Measurements from ENCODE around the gene AOPEP.

The AOPEP gene, protein sequence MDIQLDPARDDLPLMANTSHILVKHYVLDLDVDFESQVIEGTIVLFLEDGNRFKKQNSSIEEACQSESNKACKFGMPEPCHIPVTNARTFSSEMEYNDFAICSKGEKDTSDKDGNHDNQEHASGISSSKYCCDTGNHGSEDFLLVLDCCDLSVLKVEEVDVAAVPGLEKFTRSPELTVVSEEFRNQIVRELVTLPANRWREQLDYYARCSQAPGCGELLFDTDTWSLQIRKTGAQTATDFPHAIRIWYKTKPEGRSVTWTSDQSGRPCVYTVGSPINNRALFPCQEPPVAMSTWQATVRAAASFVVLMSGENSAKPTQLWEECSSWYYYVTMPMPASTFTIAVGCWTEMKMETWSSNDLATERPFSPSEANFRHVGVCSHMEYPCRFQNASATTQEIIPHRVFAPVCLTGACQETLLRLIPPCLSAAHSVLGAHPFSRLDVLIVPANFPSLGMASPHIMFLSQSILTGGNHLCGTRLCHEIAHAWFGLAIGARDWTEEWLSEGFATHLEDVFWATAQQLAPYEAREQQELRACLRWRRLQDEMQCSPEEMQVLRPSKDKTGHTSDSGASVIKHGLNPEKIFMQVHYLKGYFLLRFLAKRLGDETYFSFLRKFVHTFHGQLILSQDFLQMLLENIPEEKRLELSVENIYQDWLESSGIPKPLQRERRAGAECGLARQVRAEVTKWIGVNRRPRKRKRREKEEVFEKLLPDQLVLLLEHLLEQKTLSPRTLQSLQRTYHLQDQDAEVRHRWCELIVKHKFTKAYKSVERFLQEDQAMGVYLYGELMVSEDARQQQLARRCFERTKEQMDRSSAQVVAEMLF

DNA sequence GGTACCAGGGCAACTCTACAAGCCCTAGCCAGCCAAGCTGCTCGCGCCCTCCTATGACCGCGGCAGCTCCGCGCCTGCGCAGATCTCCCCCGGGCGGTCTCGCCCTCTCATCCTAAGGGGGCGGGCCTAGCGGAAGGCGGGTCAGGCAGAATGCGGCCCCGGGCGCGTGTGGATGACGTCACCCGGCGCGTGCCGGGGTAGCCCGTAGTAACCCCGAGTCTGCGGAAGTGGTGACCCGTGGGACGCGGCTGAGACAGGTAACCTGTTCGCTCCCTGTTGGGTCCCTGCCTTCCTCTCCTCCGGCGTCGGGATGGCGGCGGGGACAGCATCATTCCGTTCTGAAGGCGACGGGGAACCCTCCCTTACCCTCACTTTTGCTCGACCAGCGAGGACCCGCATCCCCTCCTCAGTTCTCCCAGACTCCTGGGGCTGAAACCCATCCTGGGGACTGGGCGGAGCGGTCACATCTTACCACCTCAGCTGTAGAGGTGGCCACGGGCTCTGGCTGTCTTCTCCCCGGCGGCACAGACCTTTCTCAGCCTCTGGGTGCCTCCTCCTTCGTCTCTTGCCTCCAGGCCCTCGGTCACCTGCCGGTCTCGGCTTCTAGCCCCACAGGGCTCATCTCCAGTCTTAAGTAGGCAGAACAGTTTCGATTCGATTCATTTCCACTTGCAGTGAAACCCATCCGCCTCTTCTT is at the start of gene AOPEP:
AOPEP (plus strand) TSS at position 205 of the 697 bp plus-strand sequence. CDS start 33,085 bp downstream, outside the sequence.
- peak; percentile 97 for DNase-seq

DNA sequence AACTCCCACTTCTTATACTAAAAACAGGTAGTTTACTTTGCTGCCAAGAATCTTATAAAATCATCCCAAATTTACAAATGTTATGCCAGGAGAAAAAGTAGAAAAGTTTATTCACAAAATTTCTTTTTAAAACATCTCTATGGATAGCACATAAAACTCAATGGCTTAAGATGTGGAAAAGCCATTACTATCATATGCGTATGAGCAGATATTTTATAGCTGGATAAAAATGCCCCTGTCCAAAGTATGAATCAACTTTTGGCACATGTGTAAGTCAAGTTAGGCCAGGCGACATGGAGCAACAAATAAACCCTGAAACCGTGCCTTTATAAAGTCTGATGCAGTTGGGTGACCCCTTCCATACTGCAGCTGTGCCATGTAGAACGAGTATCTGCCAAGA is 48.6 kb upstream of the AOPEP start:
- no peak for DNase-seq

GRCh38 chr9:94679587-94679986 is 46.9 kb upstream of the AOPEP start:
- DNase-seq: no peak

DNA sequence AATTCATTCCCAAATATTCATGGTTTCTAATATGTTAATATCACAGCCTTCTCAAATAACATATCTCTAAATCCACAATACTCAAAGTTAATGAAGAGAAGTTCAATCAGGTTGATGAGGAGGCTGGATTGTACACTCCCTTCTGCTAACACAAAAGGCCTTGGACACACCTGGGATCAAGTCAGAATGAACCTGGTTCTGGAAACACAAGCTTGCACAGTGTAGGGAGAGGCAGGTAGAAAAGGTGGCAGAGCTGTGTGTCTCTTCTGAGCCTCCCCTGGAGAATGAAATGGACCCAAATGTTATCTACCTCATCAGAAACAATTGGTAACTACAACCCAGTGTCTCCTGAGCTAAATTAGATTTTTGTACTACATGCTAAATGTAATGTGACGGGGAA is 46.5 kb upstream of the AOPEP start:
- DNase-seq: no peak

DNA sequence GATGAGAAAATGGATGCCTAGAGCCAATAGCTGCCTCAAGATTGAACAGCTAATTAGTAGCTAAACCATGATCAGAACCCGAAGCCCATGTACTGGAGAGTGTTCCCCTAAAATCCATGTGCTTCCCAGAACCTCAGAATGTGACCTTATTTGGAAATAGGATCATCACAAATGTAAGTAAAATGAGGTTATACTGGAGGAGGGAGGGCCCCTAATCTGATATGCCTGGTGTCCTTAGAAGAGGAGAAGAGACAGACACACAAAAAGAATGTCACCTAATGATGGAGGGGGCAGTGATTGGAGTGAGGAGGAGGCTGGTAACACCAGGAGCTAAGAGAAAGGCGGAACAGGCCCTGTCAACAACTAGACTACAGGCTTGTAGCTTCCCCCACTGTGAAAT is 45.9 kb upstream of the AOPEP start:
- no peak for DNase-seq

DNA sequence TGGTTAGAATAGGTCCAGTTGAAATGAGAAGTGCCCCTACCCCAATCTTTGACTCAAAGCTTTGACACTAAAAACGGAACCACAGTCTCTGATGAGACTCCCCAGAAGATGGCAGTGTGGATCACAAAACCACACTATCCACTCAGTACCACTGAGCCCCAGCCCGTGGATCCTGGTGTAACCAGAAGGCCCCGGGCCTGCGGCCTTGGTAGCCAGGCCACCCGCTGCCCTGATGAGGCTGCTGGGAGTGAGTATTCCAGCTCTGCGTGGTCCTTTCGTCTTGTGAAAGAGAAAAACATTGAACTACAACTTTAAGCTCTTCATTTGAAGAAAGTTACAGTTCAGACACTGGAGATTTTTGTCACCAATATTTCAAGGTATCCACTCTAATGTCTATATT is 45.0 kb upstream of the AOPEP start:
- peak; percentile 88 for DNase-seq

DNA sequence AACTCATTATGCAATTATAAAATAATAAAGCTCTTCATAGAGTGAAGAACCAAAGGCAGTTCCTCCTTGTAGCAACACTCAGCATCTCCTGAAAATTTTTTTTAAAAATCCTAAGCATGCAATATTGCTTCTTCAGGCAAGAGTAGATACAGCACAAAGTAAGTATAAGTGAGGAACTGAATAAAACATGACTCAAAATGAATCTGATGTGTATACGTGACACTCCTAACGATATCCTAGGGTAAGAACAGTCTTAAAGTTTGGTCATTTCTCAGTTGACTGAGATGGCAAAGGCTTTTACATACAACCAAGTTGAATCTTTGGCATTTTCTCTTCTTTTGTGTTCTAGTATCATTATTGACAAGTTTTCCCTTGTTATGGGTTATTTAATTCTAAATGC is 41.1 kb upstream of the AOPEP start:
- no peak for DNase-seq

- peak; percentile 41 for DNase-seq
These were observed 39.0 kb upstream of the AOPEP start for GRCh38 chr9:94687451-94687850.

DNA sequence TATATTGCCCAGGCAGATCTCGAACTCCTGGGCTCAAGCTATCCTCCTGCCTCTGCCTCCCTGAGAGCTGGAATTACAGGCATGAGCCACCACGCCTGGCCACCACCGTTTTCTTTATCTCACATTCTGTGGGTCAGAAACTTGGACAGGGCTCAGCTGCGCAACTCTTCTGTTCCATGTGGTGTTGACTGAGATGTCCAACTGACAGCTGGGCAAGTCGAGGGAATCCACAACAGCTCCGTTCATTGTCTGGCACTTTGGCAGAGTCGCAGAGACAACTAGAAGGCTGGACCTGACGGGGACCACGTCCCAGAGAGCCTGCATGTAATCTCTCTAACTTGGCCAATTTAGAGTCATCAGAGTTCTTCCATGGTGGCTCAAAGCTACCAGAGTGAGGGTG is 36.2 kb upstream of the AOPEP start:
- DNase-seq: no peak

- DNase-seq: peak; percentile 87
These were observed 33.9 kb upstream of the AOPEP start for GRCh38 chr9:94692601-94693000.

GRCh38 chr9:94693485-94694204 is 32.9 kb upstream of the AOPEP start:
- DNase-seq: no peak

GRCh38 chr9:94696545-94696944 is 30.0 kb upstream of the AOPEP start:
- no peak for DNase-seq

- peak; percentile 38 for DNase-seq
These were observed 28.4 kb upstream of the AOPEP start for GRCh38 chr9:94697972-94698581.

DNA sequence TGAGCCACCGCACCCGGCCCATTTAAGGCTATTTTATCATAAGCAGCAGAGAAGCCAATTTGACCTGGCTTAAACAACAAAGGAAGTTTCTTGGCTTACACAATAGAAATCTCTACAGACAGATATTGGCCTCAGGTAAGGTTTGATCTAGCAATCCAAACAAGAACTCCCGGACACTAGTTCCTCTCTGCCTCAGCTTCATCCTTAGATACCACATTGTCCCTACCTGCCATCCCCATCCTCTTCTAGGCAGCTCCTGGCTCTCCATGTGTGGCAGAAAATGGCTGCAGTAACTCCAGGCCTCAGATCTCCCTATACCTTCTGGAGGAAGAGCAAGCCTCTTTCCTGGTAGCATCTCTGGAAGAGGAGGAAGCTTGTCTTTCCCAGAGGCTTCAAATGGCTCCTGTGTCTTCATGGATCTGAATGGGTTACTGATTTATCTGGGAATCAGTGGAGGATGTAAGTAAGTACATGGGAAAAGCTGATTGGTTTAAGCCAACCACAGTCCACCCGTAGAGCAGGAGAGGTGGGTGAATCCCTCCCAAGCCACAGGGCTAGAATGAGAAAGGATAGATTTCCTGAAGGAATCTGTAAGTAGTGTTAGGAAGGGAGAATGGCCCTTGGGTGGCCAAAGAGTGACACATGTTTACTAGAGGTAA is 26.7 kb upstream of the AOPEP start:
- DNase-seq: no peak

DNA sequence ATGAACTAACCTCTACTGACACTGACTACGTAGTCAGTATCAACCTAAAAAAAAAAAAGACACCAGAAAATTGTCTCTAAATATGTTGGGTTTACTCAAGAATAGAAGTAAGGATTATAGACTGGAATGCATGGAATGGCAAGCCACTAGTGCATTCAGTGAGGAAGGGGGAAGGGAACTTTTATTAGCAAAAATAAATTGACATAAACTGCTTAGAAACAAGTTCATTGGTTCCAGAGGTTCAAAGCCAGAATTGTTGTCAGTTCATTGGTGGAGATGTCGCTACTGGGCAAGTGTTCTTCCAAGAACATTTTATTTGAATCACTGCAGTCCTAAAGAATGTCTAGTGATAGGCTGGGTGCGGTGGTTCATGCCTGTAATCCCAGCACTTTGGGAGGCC is 26.1 kb upstream of the AOPEP start:
- no peak for DNase-seq

DNA sequence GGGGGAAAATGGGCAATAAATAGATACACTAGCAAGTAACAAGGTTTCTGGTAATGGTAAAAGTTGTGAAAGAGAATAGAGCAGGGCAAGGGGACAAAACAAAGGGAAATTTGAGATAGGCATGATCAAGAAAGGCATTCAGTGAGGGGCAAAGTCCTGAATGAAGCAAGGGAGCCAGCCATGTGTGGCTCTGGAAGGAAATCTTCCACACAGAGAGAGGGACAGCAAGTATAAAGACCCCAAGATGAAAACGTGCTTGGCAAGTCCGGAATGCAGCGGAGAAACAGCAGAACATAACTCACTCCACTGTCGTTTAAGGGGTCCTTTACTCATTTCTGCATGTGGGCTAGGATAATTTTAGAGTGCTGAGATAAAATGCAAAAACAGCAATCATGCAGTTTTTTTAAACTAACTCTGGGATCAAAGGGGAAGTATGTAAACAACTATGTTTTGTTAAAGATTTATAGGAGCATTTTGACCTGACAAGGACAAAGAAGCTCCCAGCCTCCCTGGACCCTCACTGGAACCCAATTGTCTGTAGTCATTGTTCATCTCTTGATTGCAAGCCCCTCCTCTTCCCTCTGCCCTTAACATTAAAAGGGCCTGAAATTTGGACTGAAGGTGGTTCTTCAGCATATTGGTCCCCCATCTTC is 22.9 kb upstream of the AOPEP start:
- DNase-seq: no peak

- DNase-seq: no peak
These were observed 21.3 kb upstream of the AOPEP start for GRCh38 chr9:94705162-94705702.

DNA sequence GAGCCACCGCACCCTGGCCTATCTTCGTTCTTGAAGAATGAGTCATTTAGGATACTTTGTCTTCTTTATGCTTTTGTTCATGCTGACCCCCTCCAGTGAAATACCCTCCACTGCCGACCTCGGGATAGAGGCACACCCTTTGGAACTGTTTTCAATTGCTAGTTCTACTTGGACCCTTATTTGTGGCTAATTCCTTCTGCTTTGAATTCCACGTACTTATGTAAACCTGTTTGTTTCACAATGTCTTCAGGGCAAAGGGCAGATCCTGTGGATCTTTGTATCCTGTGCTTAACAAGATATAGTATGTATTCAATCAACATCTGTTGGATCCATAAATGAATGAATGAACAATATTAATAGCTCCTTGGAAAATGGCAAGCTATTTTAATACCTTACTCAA is 19.6 kb upstream of the AOPEP start:
- peak; percentile 35 for DNase-seq

GRCh38 chr9:94713436-94714215 is 12.9 kb upstream of the AOPEP start:
- DNase-seq: no peak

- no peak for DNase-seq
These were observed 12.0 kb upstream of the AOPEP start for GRCh38 chr9:94714494-94714893.
